GM12891 (cell line): ENCODE results near the gene RIMS3.

Experiments used
- POLR2A ChIP-seq: IDR thresholded peaks from 2 replicates; pipeline ENCODE4 v1.6.1; 2011; ENCODE audit warnings: low read depth, low read length, control low read depth
- POLR2AphosphoS5 ChIP-seq: IDR thresholded peaks from 2 replicates; pipeline ENCODE4 v1.6.1; 2011; ENCODE audit warnings: low read depth, low read length, control low read depth

DNA sequence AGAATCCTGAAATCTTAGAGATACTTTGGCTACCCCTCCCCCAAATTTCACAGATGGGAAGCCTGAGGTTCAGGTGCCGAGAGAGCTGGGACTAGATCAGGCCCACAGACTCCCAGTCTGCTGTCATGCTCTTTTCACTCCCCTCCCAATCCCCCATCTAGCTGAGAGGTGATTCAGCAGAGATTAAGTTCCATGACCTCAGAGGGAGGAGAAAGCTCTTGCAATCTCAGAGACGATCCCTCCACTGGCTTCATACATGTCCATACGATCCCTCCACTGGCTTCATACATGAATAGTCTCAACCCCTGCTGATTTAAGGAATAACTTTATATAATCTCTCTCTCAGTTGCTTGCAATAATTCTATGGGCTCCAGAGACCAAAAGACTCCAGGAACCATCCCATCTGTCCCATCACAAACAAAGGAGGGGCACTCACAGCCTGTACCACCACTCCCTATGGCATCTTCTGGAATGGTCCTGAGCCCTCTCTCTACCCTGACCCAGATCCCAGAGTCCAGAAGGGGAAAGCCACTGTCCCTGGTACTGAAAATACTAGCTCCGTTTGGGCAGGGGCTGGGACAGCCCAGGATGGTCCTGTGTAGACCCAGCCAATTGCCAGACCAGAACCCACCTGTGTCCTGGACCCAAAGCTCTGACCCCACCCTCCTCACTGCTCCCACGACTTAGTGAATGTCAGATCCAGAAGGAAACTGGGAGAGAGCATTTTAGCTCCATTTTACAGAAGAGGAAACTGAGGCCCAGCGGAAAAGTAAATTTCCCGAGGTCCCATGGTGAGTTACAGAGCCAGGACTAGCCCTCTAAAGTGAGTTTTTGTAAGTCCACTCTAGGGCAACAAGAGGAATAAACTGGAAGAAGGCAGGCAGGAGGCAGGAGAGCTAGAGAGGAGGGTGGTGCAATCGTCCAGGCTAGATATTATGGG lies 27.1 kb downstream of the RIMS3 start:
- no peak for TF ChIP-seq POLR2A
- no peak for TF ChIP-seq POLR2AphosphoS5
